Fibroblast of villous mesenchyme (primary cell): ENCODE measurements around the gene NFATC2. TPM values are rescaled to one million over a fixed set of nuclear protein-coding genes. Genes with fewer than 3 reads are reported as not detected.

Experiments
- DNase-seq: peaks from one replicate; pipeline ENCODE4 v3.0.0-alpha.2; 2010; ENCODE audit warnings: low read depth
- H3K4me3 ChIP-seq: 2 replicates; pipeline ENCODE4 v1.5.1; 2011; ENCODE audit warnings: low read depth, mild to moderate bottlenecking, low read length
- total RNA-seq: library from RNA; depleted of rRNA; stranded (reverse); fragments of >200 nt; gene quantifications from 2 replicates; pipeline ENCODE4 v1.2.3, GENCODE V29; 2012
- TF ChIP-seq, protein P1 (sequence below): IDR thresholded peaks from 2 replicates; pipeline ENCODE4 v1.5.1; 2012; ENCODE audit warnings: low read depth, mild to moderate bottlenecking, low read length; ENCODE audit not compliant: insufficient read depth

NFATC2 gene
- total RNA-seq, 1 donor: under 0.01 TPM

DNA sequence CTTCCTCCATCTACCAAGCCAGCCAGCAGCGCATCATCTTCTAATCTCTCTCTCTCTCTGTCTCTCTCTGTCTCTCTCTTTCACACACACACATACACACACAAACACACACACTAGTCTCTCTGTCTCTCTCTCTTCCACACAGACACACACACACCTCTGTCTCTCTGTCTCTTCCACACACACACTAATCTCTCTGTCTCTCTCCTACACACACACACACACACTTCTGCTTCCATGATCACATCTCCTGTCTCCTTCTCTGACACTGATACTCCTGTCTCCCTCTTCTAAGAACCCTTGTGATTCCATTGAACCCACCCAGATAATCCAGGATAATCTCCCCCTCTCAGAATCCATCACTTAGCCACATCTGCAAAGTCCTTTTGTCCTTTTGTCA, 181.3 kb downstream of the NFATC2 start:
- no peak for DNase-seq
- TF ChIP-seq, protein P1, sequence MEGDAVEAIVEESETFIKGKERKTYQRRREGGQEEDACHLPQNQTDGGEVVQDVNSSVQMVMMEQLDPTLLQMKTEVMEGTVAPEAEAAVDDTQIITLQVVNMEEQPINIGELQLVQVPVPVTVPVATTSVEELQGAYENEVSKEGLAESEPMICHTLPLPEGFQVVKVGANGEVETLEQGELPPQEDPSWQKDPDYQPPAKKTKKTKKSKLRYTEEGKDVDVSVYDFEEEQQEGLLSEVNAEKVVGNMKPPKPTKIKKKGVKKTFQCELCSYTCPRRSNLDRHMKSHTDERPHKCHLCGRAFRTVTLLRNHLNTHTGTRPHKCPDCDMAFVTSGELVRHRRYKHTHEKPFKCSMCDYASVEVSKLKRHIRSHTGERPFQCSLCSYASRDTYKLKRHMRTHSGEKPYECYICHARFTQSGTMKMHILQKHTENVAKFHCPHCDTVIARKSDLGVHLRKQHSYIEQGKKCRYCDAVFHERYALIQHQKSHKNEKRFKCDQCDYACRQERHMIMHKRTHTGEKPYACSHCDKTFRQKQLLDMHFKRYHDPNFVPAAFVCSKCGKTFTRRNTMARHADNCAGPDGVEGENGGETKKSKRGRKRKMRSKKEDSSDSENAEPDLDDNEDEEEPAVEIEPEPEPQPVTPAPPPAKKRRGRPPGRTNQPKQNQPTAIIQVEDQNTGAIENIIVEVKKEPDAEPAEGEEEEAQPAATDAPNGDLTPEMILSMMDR: no peak
- no peak overlapping the region for H3K4me3 ChIP-seq

DNA sequence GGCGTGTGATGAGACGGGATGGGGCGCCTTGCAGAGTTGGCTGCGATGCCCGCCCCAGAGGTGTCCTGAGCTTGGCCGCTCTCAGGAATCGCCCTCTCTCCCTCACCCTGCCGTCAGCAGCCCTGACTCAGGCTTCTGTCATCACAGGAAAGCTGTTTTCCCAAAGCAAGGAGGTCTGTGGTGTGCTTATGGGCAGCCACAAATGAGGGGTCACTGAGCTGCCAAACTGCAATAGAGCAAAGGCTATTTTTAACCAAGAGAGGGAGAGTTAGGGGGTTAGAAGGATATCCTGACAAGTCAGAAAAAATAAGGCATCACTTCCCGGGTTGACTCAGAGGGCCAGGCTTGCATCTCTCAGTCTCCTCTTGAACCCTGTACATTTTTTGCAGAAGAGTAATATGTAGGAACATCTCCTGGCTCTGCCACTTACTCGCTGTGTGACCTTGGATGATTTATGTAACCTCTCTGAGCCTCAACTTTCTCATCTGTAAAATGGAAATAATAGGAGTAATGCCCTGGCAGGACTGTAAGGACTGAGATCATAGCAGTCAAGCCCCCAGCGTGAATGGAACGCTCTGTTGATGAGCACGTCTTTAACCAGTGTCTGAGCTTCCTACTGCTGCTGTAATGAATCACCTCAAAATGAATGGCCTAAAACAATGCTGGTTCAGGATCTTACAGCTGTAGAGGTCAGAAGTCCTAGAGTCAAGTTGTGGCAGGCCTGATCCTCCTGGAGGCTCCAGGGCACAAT, 181.9 kb downstream of the NFATC2 start:
- TF ChIP-seq, protein P1: no peak
- no peak overlapping the region for H3K4me3 ChIP-seq
- DNase-seq: peak; percentile 97

DNA sequence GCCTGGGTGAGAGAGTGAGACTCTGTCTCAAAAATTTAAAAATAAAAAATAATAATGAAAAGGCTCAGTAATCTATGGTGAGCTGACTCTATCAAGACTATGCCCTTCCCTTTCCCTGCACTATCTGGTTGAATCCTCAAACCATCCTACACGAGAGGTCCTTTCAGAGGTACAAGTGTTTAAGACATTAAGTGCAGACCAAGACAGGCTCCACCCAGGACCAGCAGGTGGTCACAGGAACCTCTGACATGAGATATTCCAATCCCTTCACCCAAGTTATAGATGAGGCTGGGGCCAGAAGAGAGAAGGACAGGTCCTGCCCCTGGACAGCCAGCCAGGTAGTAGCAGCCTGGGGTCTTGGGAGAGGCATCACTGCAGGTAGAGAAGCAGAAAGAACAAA, 182.6 kb downstream of the NFATC2 start:
- TF ChIP-seq, protein P1: no peak
- H3K4me3 ChIP-seq: no peak overlapping the region
- no peak for DNase-seq

DNA sequence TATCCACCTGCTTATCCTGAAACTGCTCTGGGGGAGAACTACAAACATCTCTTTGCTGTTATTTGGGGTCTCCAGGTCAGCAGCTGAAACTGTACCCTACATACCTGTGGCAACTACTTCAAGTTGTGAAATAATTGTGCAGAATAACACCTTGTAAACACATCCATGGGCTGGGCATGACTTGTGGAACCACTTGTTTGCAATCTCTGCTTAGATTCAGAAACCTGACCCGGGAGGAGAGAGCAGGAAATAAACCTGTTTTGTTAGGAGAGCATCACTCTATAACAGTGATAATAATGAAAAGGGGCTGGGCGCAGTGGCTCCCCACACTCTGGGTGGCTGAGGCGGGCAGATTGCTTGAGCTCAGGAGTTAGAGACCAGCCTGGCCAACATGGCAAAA, 183.1 kb downstream of the NFATC2 start:
- TF ChIP-seq, protein P1: no peak
- DNase-seq: no peak
- H3K4me3 ChIP-seq: no peak overlapping the region

DNA sequence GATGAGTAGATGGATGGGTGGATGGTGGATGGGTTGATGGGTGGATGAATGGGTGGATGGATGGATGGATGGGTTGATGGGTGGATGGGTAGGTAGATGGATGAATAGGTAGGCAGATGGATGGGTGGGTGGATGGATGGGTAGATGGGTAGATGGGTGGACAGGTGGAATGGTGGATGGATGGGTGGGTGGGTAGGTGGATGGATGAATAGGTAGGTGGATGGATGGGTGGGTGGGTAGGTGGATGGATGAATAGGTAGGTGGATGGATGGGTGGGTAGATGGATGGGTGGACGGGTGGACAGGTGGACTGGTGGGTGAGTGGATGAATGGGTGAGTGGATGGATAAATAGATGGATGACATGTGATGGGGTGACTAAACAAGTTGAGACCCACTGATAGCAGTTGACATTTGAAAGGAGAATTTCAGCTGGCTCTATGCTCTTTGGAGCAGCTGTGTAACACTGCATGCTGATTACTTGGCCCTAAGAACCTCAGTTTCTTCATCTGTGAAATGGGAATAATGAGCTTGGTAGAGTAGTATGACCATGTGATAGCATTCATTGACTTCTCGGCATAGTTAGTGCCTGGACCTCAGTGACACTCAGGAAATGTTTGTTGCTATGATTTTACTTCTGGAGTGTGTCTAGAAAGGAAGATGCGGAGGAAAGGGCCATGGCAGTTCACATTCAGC, 184.3 kb downstream of the NFATC2 start:
- DNase-seq: no peak
- TF ChIP-seq, protein P1: no peak
- no peak overlapping the region for H3K4me3 ChIP-seq

DNA sequence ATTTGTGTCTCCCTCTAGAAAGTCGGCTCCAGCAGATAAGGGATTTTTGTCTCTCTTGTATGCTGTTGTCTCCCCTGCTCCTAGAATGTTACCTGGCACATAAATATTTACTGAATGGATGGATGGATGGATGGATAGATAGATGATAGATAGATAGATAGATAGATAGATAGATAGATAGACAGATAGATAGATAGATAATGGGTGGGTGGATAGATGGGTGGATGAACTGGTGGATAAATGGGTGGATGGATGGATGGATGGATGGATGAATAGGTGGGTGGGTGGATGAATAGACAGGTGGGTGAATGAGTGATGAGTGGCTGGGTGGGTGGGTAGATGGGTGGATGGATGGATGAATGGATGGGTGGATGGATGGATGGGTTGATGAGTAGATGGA, 185.0 kb downstream of the NFATC2 start:
- TF ChIP-seq, protein P1: no peak
- no peak for DNase-seq
- H3K4me3 ChIP-seq: no peak overlapping the region

DNA sequence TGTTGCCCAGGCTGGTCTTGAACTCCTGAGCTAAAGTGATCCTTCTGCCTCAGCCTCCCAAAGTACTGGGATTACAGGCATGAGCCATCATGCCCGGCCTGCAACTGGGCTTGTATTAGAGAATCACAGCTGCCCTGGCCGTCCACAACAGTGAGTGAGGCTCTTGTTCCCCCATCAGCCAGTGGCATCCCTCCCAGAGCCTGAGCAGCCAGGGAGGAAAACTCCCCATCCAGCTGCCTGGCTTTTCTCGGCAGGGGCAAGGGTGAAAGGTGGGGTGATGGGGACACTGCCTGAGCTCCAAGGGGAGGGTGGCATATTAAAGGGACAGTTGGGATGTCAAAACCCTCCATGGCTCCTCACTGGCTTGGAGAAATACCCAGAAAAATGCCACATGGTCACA, 185.6 kb downstream of the NFATC2 start:
- no peak for DNase-seq
- H3K4me3 ChIP-seq: no peak overlapping the region
- TF ChIP-seq, protein P1: no peak
